DOHH2 (cell line): Measurements from ENCODE around the gene FBXO31.
"Not testable (repeated sequence)": the region's sequence is repeated elsewhere in the genome, so short reads cannot be mapped to it uniquely, and the experiment has no call there.

Source experiments
- H3F3A ChIP-seq: fragments of 200-600 bp; sonication (generic), shearing (Covaris generic); 2 replicates; pipeline ENCODE4 v1.6.0; 2016; ENCODE audit warnings: antibody characterized with exemption, mild to moderate bottlenecking; ENCODE audit not compliant: control insufficient read depth, insufficient read depth
- H3K27ac ChIP-seq: fragments of 200-600 bp; sonication (generic); 2 replicates; pipeline ENCODE4 v1.5.1; 2014; ENCODE audit warnings: low read depth, mild to moderate bottlenecking, low read length, moderate library complexity
- H3K27me3 ChIP-seq: fragments of 200-600 bp; sonication (generic); 2 replicates; pipeline ENCODE4 v1.6.1; 2014; ENCODE audit warnings: mild to moderate bottlenecking, low read length, mixed read lengths; ENCODE audit not compliant: control insufficient read depth
- H3K36me3 ChIP-seq: fragments of 200-600 bp; sonication (generic); 2 replicates; pipeline ENCODE4 v1.6.1; 2014; ENCODE audit warnings: mild to moderate bottlenecking, low read length, moderate library complexity, mixed read lengths; ENCODE audit not compliant: control insufficient read depth
- H3K4me1 ChIP-seq: fragments of 200-600 bp; sonication (generic); 2 replicates; pipeline ENCODE4 v1.6.1; 2014; ENCODE audit warnings: mild to moderate bottlenecking, low read length, mixed read lengths; ENCODE audit not compliant: control insufficient read depth
- H3K4me2 ChIP-seq: fragments of 200-600 bp; sonication (generic); 2 replicates; pipeline ENCODE4 v1.6.0; 2014; ENCODE audit warnings: mild to moderate bottlenecking, low read length, moderate library complexity
- H3K4me3 ChIP-seq: fragments of 200-600 bp; sonication (generic); 2 replicates; pipeline ENCODE4 v1.5.1; 2014; ENCODE audit warnings: mild to moderate bottlenecking, low read length, mixed read lengths
- H3K79me2 ChIP-seq: fragments of 200-600 bp; sonication (generic); 2 replicates; pipeline ENCODE4 v1.6.1; 2014; ENCODE audit warnings: mild to moderate bottlenecking, low read length, mixed read lengths; ENCODE audit not compliant: control insufficient read depth
- H3K9me2 ChIP-seq: fragments of 200-600 bp; sonication (generic); replicated peaks from 2 replicates; pipeline ENCODE4 v1.6.1; 2014; ENCODE audit warnings: mild to moderate bottlenecking, low read length, mixed read lengths; ENCODE audit not compliant: control insufficient read depth
- H3K9me3 ChIP-seq: fragments of 200-600 bp; sonication (generic); 2 replicates; pipeline ENCODE4 v1.6.1; 2014; ENCODE audit warnings: antibody characterized with exemption, low read length, mixed read lengths; ENCODE audit not compliant: control insufficient read depth, insufficient read depth
- H4K20me1 ChIP-seq: fragments of 200-600 bp; sonication (generic); 2 replicates; pipeline ENCODE4 v1.6.0; 2014; ENCODE audit warnings: low read depth, mild to moderate bottlenecking, antibody characterized with exemption, low read length, moderate library complexity; ENCODE audit not compliant: control insufficient read depth, insufficient read depth
- EZH2phosphoT487 ChIP-seq: fragments of 200-600 bp; sonication (generic); IDR thresholded peaks from 2 replicates; pipeline ENCODE4 v1.6.1; 2017; ENCODE audit warnings: borderline replicate concordance, mild to moderate bottlenecking, antibody characterized with exemption, low read length, moderate library complexity, mixed read lengths
- TF ChIP-seq, protein P1 (sequence below): fragments of 200-600 bp; sonication (generic); IDR thresholded peaks from one replicate; pipeline ENCODE4 v1.5.1; 2014; ENCODE audit warnings: antibody characterized with exemption, mild to moderate bottlenecking, low read depth, low read length; ENCODE audit not compliant: poor library complexity, severe bottlenecking

FBXO31 gene

DNA sequence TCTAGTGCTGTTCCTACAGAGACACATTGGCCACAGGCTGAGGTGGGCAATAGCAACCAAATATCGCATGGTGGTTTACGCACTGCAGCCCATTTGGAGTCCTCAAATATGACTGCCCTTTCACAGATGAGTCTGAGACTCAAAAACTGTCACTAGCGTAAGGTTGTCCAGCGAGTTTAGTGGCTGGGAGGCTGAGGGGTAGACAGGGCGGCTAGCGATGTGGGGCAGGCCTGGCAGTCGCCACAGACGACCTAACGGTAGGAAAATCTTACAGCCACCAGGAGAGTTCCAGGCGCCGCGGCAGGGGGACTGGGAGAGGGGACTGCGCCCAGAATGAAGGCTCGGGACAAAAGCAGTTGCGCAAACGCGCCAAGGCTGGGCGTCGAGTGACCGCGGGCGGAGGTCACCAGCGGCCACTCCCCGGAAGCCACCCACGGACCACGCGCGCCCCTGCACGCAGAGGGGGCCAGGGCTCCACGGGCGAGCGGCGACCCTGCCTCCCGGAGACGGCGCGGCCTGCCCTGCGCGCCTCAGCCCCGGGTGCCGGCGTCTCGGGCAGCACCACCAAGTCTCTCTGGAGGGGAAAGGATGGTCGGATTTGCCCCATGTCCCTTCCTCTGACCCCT lies 7.9 kb upstream of the FBXO31 start:
- H3K9me2 ChIP-seq = no peaks in the 10 kb centered on the region
- peaks cover 59% of the 10 kb centered on the region for H3K4me1 ChIP-seq
- H3K79me2 ChIP-seq = peaks cover 50% of the 10 kb centered on the region
- peak overlapping the region; percentile 63 for H3K27ac ChIP-seq
- peak overlapping the region; percentile 97 for H3K4me2 ChIP-seq
- no peaks in the 10 kb centered on the region for H3K9me3 ChIP-seq
- peaks cover 14% of the 10 kb centered on the region for H3K36me3 ChIP-seq
- peaks cover 21% of the 10 kb centered on the region for H3F3A ChIP-seq
- no peaks in the 10 kb centered on the region for H3K27me3 ChIP-seq
- no peak for TF ChIP-seq EZH2phosphoT487
- TF ChIP-seq, protein P1, sequence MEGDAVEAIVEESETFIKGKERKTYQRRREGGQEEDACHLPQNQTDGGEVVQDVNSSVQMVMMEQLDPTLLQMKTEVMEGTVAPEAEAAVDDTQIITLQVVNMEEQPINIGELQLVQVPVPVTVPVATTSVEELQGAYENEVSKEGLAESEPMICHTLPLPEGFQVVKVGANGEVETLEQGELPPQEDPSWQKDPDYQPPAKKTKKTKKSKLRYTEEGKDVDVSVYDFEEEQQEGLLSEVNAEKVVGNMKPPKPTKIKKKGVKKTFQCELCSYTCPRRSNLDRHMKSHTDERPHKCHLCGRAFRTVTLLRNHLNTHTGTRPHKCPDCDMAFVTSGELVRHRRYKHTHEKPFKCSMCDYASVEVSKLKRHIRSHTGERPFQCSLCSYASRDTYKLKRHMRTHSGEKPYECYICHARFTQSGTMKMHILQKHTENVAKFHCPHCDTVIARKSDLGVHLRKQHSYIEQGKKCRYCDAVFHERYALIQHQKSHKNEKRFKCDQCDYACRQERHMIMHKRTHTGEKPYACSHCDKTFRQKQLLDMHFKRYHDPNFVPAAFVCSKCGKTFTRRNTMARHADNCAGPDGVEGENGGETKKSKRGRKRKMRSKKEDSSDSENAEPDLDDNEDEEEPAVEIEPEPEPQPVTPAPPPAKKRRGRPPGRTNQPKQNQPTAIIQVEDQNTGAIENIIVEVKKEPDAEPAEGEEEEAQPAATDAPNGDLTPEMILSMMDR = no peak
- H3K4me3 ChIP-seq = peak overlapping the region; percentile 77
- H4K20me1 ChIP-seq = peaks cover 15% of the 10 kb centered on the region; the same call in 1 of the 2 replicates

DNA sequence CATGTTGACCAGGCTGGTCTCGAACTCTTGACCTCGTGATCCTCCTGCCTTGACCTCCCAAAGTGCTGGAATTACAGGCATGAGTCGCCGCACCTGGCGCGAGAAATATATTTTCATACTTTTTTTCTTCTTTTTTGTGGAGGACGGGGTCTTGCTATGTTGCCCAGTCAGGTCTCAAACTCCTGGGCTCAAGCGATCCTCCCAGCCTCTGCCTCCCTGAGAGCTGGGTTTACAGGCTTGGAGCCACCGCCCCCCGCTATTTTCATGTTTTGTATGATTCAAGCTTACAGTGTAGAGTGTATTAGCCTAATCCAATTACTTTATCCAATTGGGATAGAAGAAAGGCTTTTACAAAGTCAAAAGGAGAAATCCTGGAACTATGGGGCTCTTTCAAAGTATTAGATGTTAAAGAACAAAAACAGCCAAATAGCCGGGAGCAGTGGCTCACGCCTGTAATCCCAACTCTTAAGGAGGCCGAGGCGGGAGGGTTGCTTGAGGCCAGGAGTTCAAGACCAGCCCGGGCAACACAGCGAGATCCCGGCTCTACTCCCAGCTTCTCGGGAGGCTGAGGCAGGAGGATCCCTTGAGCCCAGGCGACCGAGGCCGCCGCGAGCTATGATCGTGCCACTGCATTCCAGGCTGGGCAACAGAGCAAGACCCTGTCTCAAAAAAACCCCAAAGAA lies 7.2 kb upstream of the FBXO31 start:
- H3K9me3 ChIP-seq = no peaks in the 10 kb centered on the region
- no peaks in the 10 kb centered on the region for H3K9me2 ChIP-seq
- H3F3A ChIP-seq = peaks cover 24% of the 10 kb centered on the region
- H3K36me3 ChIP-seq = peaks cover 14% of the 10 kb centered on the region
- H3K4me2 ChIP-seq = peak overlapping the region; percentile 97
- peaks cover 15% of the 10 kb centered on the region; the same call in 1 of the 2 replicates for H4K20me1 ChIP-seq
- TF ChIP-seq, protein P1 = no peak
- TF ChIP-seq EZH2phosphoT487 = no peak
- peak overlapping the region; percentile 63; the same call in 1 of the 2 replicates for H3K27ac ChIP-seq
- H3K79me2 ChIP-seq = peaks cover 46% of the 10 kb centered on the region
- H3K4me3 ChIP-seq = peak overlapping the region; percentile 77
- H3K27me3 ChIP-seq = no peaks in the 10 kb centered on the region
- peaks cover 64% of the 10 kb centered on the region for H3K4me1 ChIP-seq

DNA sequence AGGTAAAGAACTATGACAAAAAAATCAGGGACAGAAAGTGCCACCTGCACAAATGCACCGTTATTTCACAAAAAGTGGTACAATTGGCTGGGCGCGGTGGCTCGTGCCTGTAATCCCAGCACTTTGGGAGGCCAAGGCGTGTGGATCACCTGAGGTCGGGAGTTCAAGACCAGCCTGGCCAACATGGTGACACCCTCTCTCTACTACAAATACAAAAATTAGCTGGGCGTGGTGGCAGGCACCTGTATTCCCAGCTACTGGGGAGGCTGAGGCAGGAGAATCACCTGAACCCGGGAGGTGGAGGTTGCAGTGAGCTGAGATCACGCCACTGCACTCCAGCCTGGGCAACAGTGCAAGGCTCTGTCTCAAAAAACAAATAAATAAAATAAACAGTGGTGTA lies 6.3 kb upstream of the FBXO31 start:
- Histone ChIP-seq H3K4me1 (peaks cover 71% of the 10 kb centered on the region), H3K79me2 (peaks cover 37% of the 10 kb centered on the region), H4K20me1 (peaks cover 12% of the 10 kb centered on the region; the same call in 1 of the 2 replicates), H3F3A (peaks cover 26% of the 10 kb centered on the region)
- not testable (repeated sequence) for H3K27me3 ChIP-seq, H3K36me3 ChIP-seq, H3K9me2 ChIP-seq, H3K9me3 ChIP-seq, H3K4me3 ChIP-seq, H3K27ac ChIP-seq, H3K4me2 ChIP-seq

DNA sequence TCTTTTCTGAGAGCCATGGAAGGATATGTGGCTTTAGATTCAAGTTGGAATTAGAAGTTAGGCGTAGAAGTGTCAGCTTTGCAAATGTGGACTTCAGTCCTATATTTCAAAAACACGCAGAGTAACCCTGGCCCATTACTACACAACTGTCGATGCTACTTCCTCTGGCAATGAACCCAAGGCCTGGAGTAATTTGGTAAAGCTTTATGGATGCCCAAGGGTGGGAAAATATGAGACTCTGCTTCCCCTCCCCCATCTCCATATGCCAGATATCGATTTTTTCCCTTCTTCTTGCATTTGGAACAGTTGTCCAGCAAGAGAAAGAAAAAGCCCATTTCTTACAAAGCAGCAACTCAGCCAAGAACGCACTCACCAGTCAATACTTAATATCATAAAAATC lies 5.7 kb upstream of the FBXO31 start:
- Histone ChIP-seq H3K4me1 (peaks cover 70% of the 10 kb centered on the region), H3F3A (peaks cover 26% of the 10 kb centered on the region)

More for the DNA sequence above, 5.7 kb upstream of the FBXO31 start:
- no peak overlapping the region for H3K4me3 ChIP-seq
- H3K4me2 ChIP-seq = peak overlapping the region; percentile 81; the same call in 1 of the 2 replicates
- H3K9me3 ChIP-seq = no peaks in the 10 kb centered on the region
- H3K27ac ChIP-seq = peak overlapping the region; percentile 85
- 0 out of 2 replicates have a peak, but pooled peaks cover 2% of the 10 kb centered on the region for H3K36me3 ChIP-seq
- H4K20me1 ChIP-seq = 0 out of 2 replicates have a peak, but pooled peaks cover 8% of the 10 kb centered on the region
- H3K9me2 ChIP-seq = no peaks in the 10 kb centered on the region
- H3K27me3 ChIP-seq = no peaks in the 10 kb centered on the region
- peaks cover 36% of the 10 kb centered on the region for H3K79me2 ChIP-seq
- TF ChIP-seq EZH2phosphoT487 = no peak
- TF ChIP-seq, protein P1 = no peak
